Stimulated activated CD4-positive, alpha-beta T cell treated with anti-CD3 and anti-CD28 coated beads, Interleukin-2, amount 100 ng/mL, for 48 hours (primary cell): Measurements from ENCODE around the gene HMGN2.

Experiments used
- DNase-seq, 2 donors: peaks; one replicate each; pipeline ENCODE4 v3.0.0-alpha.2; 2020

The HMGN2 gene

DNA sequence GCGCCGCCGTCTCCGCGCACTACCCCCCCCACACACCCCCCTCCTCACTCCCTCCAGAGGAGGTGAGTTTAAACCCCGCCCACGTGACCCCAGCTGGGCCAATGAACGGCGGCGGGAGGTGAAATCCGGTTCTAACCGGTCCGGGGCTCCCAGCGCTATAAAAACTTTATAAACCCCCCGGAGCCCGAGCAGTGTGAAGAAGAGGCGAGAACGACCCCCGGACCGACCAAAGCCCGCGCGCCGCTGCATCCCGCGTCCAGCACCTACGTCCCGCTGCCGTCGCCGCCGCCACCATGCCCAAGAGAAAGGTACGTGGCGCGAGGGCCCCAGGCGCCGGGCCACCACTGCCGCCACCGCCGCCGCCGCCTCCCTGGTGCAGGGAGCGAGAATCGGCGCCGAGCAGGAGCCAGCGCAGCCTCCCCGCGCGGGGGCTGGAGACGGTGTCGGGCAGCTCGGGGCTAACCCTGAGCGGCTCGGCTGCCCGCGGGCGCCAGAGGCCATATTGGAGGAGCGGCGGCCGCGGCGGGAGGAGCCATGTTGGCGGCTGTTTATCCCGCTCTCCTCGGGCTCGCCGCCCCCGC is at the start of gene HMGN2:
Gene HMGN2, plus strand, starts transcription at position 121 of the 581 bp plus-strand sequence. Its CDS starts 173 bp downstream, at position 294.
- peak; percentile 86 to 88 for DNase-seq

DNA sequence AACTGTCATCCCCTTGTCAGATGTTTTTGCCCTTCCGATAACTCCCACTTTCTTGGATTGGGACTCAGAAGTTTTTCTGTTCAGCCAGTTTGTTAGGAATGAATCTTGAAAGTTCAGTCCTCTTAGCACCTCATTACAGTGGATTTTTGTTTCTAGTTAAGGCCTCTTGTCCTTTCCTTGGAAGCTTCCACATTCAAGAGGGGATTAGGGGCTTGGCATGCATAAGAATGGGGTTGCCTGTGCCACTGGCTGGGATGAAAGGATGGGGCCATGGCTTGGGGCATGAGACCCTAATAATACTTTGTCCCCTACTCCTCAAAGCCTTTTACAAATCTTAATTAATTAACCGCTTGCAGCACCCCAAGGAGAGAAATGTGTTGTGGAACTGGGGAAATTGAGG is 42.5 kb upstream of the HMGN2 start:
- DNase-seq: no peak

- peak; percentile 98 for DNase-seq
Observed at GRCh38 chr1:26431979-26432695, 40.1 kb upstream of the HMGN2 start, which contains the start of gene DHDDS. Gene DHDDS, plus strand, starts transcription at chr1:26432321. Its CDS starts 625 bp downstream, at chr1:26432946.

DNA sequence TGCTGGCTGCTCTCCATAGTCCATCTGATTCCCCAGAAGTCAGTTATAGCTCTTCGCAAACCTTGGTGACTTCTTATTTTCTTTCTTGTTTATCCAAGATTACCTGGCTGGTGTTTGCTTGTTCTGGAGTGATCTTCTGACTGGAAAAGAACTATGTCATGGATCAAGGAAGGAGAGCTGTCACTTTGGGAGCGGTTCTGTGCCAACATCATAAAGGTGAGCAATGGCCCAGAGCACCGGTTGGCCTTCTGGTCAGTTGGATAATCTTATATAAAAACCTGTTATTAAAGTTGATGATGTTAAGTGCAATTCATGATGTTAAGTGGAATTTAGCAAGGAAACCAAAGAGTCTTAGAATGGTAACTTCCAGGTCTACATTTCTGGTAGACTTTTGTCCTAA is 39.4 kb upstream of the HMGN2 start:
- no peak for DNase-seq

- no peak for DNase-seq
Observed at GRCh38 chr1:26434161-26434752, 38.0 kb upstream of the HMGN2 start.

DNA sequence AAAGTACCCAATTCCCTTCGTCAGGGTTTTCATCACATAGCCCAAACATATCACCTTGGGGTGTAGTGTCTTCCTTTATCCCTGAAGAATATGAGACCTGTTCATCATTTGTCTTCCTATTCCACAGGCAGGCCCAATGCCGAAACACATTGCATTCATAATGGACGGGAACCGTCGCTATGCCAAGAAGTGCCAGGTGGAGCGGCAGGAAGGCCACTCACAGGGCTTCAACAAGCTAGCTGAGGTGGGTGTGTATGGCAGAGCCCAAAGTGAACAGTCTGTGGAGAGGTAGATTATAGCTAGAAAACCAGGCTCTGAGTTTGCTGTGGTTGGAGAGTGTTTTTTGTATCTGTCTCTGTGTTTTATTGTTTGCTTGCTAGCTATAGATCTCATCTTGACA is 34.2 kb upstream of the HMGN2 start:
- no peak for DNase-seq

- DNase-seq: no peak
Observed at GRCh38 chr1:26440259-26440658, 32.0 kb upstream of the HMGN2 start.

GRCh38 chr1:26449868-26450267 is 22.4 kb upstream of the HMGN2 start:
- DNase-seq: no peak

DNA sequence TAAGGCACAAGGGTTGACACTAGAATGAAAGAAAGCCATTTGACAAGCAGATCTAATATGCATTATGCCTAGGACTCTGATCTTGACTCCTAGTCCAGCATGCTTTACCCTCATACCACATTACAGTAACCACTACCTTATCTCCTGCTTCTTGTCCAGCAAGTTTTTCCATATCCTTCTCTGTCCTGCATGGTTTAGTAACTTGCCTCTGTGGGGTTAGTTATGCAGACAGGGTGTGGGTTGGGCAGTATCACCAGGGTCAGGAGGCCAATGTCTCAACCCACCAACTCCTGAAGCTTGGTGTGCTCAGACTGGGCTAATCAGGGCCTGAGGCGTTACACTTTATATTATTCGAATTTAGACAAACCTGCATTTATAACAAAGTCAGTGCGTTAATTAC is 21.3 kb upstream of the HMGN2 start:
- no peak for DNase-seq

- no peak for DNase-seq
Observed at GRCh38 chr1:26452459-26453183, 19.6 kb upstream of the HMGN2 start.

GRCh38 chr1:26459148-26459547 is 13.1 kb upstream of the HMGN2 start:
- DNase-seq: no peak

DNA sequence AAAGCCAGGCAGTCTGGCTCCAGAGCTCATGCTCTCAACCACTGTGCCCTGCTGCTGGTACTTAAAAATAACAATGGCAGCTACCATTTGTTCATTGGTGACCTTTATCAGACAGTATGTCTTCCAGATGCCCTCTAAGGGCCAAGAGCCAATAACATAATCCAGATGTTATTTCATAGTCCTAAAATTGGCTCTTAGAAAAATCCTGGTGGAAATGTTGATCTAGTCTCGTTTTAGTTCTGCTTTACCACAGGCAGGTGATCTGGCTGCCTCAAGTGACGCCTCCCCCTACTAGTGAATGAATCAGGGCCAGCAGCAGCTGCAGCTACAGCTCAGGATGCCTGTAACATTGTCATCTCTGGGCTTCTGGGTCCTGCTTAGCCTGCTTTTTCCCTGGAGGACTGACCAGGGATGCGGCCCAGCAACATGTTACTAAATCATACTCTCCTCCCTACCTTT is 12.6 kb upstream of the HMGN2 start:
- DNase-seq: no peak

- DNase-seq: no peak
Observed at GRCh38 chr1:26468911-26469310, 3.3 kb upstream of the HMGN2 start.

DNA sequence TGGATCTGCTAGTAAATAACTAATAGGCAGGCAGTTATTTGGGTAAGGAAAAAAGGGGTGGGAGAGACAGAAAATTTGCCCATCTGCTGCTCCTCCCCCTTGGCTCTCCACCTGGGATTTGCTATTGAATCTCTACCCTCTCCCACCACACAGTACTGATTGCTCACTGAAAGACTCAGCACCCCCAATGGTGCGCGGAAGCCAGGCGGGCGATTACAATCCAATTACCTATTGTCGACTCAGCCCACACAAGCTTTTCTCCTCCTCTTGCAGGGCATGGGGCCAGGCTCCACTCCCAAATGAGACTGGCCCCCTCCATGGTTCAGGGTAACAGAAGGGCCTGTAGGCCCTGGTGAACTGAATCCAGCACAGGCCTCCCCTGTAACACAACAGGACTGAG is 2.7 kb upstream of the HMGN2 start:
- no peak for DNase-seq

DNA sequence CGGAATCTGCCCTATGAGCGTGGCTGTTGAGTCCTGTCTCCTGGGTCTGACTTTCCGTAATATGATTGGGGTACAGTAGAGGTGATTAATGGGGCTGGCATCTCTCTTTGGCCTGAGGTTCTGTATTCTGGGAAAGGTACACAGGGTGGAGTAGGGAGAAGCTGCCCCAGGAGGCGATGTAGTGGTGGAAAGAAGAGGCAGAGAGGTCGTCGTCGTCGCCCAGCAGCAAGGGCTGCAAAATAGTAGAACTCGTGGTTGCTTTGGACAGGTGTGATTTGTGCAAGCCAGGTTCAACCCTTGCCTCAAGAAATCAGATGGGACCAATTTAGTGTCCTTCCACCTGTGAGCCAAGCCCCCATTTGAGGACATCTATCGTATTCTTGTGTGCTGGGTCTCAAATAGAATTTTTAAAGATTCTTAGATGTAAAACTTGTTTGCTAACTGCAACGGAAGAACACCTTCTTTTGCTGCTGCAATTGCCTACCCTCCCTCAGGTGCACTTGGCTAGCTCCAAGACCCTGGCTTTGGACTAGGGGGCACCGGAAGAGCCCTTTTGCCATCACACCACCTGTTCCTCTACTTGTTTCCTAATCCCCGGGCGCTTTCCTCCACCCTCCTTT is 1.3 kb upstream of the HMGN2 start:
- DNase-seq: no peak

GRCh38 chr1:26471498-26472319 is 531 bp upstream of the HMGN2 start:
- DNase-seq: peak; percentile 25 to 38

- peak; percentile 91 to 94 for DNase-seq
Observed at GRCh38 chr1:26472901-26473845, 933 bp downstream of the HMGN2 start.

DNA sequence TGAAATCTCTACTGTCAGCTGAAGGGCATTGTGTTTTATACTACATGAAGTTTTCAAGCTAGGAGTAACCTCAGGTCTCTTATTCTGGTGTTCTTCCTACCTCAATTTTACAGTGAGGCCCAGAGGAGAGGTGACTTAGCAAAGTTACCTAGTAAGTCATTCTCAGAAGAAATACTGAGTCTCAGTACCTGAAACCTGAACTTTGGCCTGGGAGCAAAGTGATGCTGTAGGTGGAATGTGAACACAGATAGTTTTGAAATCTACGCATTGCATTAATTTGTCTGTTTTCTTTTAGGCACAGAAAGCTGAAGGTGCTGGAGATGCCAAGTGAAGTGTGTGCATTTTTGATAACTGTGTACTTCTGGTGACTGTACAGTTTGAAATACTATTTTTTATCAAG is 2.6 kb downstream of the HMGN2 start:
- DNase-seq: no peak

- no peak for DNase-seq
Observed at GRCh38 chr1:26475989-26476388, 3.7 kb downstream of the HMGN2 start.

DNA sequence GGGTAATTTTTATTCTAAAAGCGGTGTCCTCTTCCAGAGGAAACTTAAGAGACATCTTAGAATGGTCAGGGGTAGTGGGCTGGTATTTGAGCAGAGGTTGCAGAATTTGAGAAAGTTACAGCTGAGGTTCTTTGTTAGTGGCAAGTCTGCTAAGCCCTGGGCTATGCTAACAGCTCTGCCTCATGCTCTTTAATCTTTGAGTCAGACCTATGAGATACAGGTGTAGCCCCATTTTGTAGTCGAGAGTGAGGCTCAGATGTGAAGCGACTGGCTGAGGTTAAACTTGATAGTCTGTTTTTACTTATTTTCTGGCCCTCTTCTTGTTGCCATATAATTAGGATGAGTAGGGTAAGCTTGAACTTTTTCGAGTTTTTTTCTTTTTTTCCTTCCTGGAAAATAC is 4.7 kb downstream of the HMGN2 start:
- no peak for DNase-seq
